H1 (cell line): ENCODE results near the gene UGT1A6.

Experiments used
- CBX8 ChIP-seq: fragments of 300-800, 300-1000 bp; sonication (generic); IDR thresholded peaks from 2 replicates; pipeline ENCODE4 v1.7.1; 2016; ENCODE audit warnings: low read depth, low read length, borderline replicate concordance
- CHD1 ChIP-seq: IDR thresholded peaks from 2 replicates; pipeline ENCODE4 v1.6.1; 2012; ENCODE audit warnings: low read depth, low read length, improper control_type of control experiment
- CHD7 ChIP-seq: fragments of 300-600 bp; sonication (generic); IDR thresholded peaks from 2 replicates; pipeline ENCODE4 v1.7.1; 2012; ENCODE audit warnings: low read length, moderate library complexity, mild to moderate bottlenecking, inconsistent platforms; ENCODE audit not compliant: insufficient replicate concordance
- CTCF ChIP-seq, 3 experiments: IDR thresholded peaks; 1 replicate in 2 of 3; 2 replicates in 1 of 3; pipeline versions ENCODE4 v1.5.1 to v1.6.1; 2011; ENCODE audit warnings: low read length in 3 of 3, mild to moderate bottlenecking in 3 of 3, inconsistent platforms in 2 of 3, low read depth in 1 of 3, moderate library complexity in 1 of 3; ENCODE audit not compliant: insufficient read depth in 1 of 3; ENCODE audit errors: control extremely low read depth in 1 of 3
- E2F6 ChIP-seq: IDR thresholded peaks from 2 replicates; pipeline ENCODE4 v1.6.1; 2012; ENCODE audit warnings: inconsistent platforms
- FOSL1 ChIP-seq: IDR thresholded peaks from 2 replicates; pipeline ENCODE4 v1.6.1; 2011; ENCODE audit warnings: mild to moderate bottlenecking, low read depth, low read length, moderate library complexity; ENCODE audit not compliant: insufficient read depth
- NANOG ChIP-seq: IDR thresholded peaks from 2 replicates; pipeline ENCODE4 v1.6.1; 2011; ENCODE audit warnings: low read length, low read depth, mild to moderate bottlenecking, inconsistent platforms; ENCODE audit not compliant: insufficient read depth, poor library complexity, severe bottlenecking
- POLR2A ChIP-seq, 2 experiments: IDR thresholded peaks; 1 replicate in 1 of 2; 2 replicates in 1 of 2; pipeline ENCODE4 v1.6.1; 2011; ENCODE audit warnings: low read depth in 2 of 2, low read length in 2 of 2, mild to moderate bottlenecking in 2 of 2; ENCODE audit errors: control extremely low read depth in 1 of 2
- RXRA ChIP-seq: IDR thresholded peaks from 2 replicates; pipeline ENCODE4 v1.6.1; 2011; ENCODE audit warnings: low read depth, mild to moderate bottlenecking, low read length, moderate library complexity; ENCODE audit not compliant: insufficient read depth
- TBP ChIP-seq: IDR thresholded peaks from 2 replicates; pipeline ENCODE4 v1.6.1; 2011; ENCODE audit warnings: low read depth, low read length, improper control_type of control experiment

GRCh38 chr2:233802132-233802815, 109.6 kb downstream of the UGT1A6 start:
- TF ChIP-seq FOSL1 (no peak), E2F6 (no peak), CHD1 (no peak), TBP (no peak), POLR2A (IDR thresholded peaks at IDR 0.05; ENCODE audit: control extremely low read depth in 1 of 2, low read depth in 2 of 2, low read length in 2 of 2) (no peak), CBX8 (no peak), CTCF (IDR thresholded peaks at IDR 0.05; ENCODE audit: control extremely low read depth in 1 of 3, insufficient read depth in 1 of 3, low read depth in 1 of 3, low read length in 3 of 3) (no peak), CHD7 (no peak), RXRA (no peak), NANOG (no peak)
